HL-60 (cell line): ENCODE measurements around the gene SBK2.

ENCODE experiments used
- POLR2AphosphoS5 ChIP-seq: IDR thresholded peaks from 2 replicates; pipeline ENCODE4 v1.6.1; 2012; ENCODE audit warnings: low read depth
- SPI1 ChIP-seq: IDR thresholded peaks from 2 replicates; pipeline ENCODE4 v1.6.1; 2012; ENCODE audit warnings: low read depth, mild to moderate bottlenecking, borderline replicate concordance
- TF ChIP-seq, protein P1 (sequence below): IDR thresholded peaks from one replicate; pipeline ENCODE4 v1.5.1; 2011; ENCODE audit warnings: low read length, control low read depth, inconsistent platforms; ENCODE audit not compliant: insufficient read depth
- TF ChIP-seq, protein P2 (sequence below): IDR thresholded peaks from 2 replicates; pipeline ENCODE4 v1.6.1; 2012; ENCODE audit warnings: low read depth; ENCODE audit not compliant: insufficient replicate concordance

DNA sequence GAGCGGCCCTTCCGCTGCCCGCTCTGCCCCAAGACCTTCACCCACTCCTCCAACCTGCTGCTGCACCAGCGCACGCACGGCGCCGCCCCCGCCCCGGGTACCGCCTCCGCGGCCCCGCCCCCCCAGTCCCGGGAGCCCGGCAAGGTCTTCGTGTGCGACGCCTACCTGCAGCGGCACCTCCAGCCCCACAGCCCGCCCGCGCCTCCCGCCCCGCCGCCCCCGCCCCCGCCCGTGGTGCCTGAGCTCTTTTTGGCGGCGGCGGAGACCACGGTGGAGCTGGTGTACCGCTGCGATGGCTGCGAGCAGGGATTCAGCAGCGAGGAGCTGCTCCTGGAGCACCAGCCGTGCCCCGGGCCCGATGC lies 55.2 kb downstream of the SBK2 start:
- TF ChIP-seq, protein P1, sequence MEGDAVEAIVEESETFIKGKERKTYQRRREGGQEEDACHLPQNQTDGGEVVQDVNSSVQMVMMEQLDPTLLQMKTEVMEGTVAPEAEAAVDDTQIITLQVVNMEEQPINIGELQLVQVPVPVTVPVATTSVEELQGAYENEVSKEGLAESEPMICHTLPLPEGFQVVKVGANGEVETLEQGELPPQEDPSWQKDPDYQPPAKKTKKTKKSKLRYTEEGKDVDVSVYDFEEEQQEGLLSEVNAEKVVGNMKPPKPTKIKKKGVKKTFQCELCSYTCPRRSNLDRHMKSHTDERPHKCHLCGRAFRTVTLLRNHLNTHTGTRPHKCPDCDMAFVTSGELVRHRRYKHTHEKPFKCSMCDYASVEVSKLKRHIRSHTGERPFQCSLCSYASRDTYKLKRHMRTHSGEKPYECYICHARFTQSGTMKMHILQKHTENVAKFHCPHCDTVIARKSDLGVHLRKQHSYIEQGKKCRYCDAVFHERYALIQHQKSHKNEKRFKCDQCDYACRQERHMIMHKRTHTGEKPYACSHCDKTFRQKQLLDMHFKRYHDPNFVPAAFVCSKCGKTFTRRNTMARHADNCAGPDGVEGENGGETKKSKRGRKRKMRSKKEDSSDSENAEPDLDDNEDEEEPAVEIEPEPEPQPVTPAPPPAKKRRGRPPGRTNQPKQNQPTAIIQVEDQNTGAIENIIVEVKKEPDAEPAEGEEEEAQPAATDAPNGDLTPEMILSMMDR, result no peak
- TF ChIP-seq POLR2AphosphoS5 (no peak), SPI1 (no peak)
- TF ChIP-seq, protein P2, sequence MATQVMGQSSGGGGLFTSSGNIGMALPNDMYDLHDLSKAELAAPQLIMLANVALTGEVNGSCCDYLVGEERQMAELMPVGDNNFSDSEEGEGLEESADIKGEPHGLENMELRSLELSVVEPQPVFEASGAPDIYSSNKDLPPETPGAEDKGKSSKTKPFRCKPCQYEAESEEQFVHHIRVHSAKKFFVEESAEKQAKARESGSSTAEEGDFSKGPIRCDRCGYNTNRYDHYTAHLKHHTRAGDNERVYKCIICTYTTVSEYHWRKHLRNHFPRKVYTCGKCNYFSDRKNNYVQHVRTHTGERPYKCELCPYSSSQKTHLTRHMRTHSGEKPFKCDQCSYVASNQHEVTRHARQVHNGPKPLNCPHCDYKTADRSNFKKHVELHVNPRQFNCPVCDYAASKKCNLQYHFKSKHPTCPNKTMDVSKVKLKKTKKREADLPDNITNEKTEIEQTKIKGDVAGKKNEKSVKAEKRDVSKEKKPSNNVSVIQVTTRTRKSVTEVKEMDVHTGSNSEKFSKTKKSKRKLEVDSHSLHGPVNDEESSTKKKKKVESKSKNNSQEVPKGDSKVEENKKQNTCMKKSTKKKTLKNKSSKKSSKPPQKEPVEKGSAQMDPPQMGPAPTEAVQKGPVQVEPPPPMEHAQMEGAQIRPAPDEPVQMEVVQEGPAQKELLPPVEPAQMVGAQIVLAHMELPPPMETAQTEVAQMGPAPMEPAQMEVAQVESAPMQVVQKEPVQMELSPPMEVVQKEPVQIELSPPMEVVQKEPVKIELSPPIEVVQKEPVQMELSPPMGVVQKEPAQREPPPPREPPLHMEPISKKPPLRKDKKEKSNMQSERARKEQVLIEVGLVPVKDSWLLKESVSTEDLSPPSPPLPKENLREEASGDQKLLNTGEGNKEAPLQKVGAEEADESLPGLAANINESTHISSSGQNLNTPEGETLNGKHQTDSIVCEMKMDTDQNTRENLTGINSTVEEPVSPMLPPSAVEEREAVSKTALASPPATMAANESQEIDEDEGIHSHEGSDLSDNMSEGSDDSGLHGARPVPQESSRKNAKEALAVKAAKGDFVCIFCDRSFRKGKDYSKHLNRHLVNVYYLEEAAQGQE, result no peak
